ENCODE results near the gene OXCT2.

Gene OXCT2

GRCh38 chr1:39808784-39809517 is 37.8 kb upstream of the OXCT2 start:
- no peak overlapping the region for H3K4me3 ChIP-seq (ENCODE audit: low read depth, low read length)
- DNase-seq (ENCODE audit: low read depth) = no peak
- TF ChIP-seq CTCF (IDR thresholded peaks at IDR 0.05; ENCODE audit: low read depth, low read length, missing control alignments) = no peak

- no peak for DNase-seq (ENCODE audit: low read depth)
- H3K4me3 ChIP-seq (ENCODE audit: low read depth, low read length) = no peak overlapping the region
- TF ChIP-seq CTCF (IDR thresholded peaks at IDR 0.05; ENCODE audit: low read depth, low read length, missing control alignments) = no peak
These were observed 34.2 kb upstream of the OXCT2 start for GRCh38 chr1:39805385-39805784.

- H3K4me3 ChIP-seq (ENCODE audit: low read depth, low read length) = no peak overlapping the region
- no peak for DNase-seq (ENCODE audit: low read depth)
- TF ChIP-seq CTCF (IDR thresholded peaks at IDR 0.05; ENCODE audit: low read depth, low read length, missing control alignments) = no peak
These were observed 31.5 kb upstream of the OXCT2 start for GRCh38 chr1:39802496-39803260.

- H3K4me3 ChIP-seq (ENCODE audit: low read depth, low read length) = no peak overlapping the region
- no peak for DNase-seq (ENCODE audit: low read depth)
- TF ChIP-seq CTCF (IDR thresholded peaks at IDR 0.05; ENCODE audit: low read depth, low read length, missing control alignments) = no peak
These were observed 29.3 kb upstream of the OXCT2 start for GRCh38 chr1:39800471-39800835.

GRCh38 chr1:39799770-39800470 is 28.8 kb upstream of the OXCT2 start:
- TF ChIP-seq CTCF (IDR thresholded peaks at IDR 0.05; ENCODE audit: low read depth, low read length, missing control alignments) = peak; percentile 93
- DNase-seq (ENCODE audit: low read depth) = no peak
- H3K4me3 ChIP-seq (ENCODE audit: low read depth, low read length) = peak overlapping the region; percentile 26

- peak overlapping the region; percentile 26 for H3K4me3 ChIP-seq (ENCODE audit: low read depth, low read length)
- DNase-seq (ENCODE audit: low read depth) = peak; percentile 98
- peak; percentile 71 for TF ChIP-seq CTCF (IDR thresholded peaks at IDR 0.05; ENCODE audit: low read depth, low read length, missing control alignments)
These were observed 28.0 kb upstream of the OXCT2 start for GRCh38 chr1:39798859-39799769.
